OCI-LY7 (cell line): ENCODE results near the gene SLC10A3. TPM values are rescaled to one million over a fixed set of nuclear protein-coding genes. Genes with fewer than 3 reads are reported as not detected.

Experiments used
- BruUV-seq: library from RNA; stranded (reverse); fragments of 400-500 nt; replicated peaks from 2 replicates; lab custom pipeline; 2021; lab: Mats Ljungman, UMichigan
- CTCF ChIA-PET: fragments of 300-600 bp; sonication (Branson Sonifier 250); formaldehyde crosslinking; loops from one replicate; lab custom pipeline; 2022; ENCODE audit warnings: antibody characterized with exemption; ENCODE audit not compliant: unreplicated experiment; lab: Charles Lee
- POLR2A ChIA-PET: fragments of 300-600 bp; sonication (Branson Sonifier 250); formaldehyde crosslinking; loops from one replicate; lab custom pipeline; 2022; ENCODE audit warnings: antibody characterized with exemption; lab: Charles Lee
- DNase-seq: peaks from one replicate; pipeline ENCODE4 v3.0.0-alpha.2; 2015; ENCODE audit warnings: low spot score
- H2AFZ ChIP-seq: fragments of 200-600 bp; sonication (generic), shearing (Covaris generic); 2 replicates; pipeline ENCODE4 v1.6.1; 2014; ENCODE audit warnings: mild to moderate bottlenecking, antibody characterized with exemption, low read length, moderate library complexity
- H3K27ac ChIP-seq: fragments of 200-600 bp; sonication (generic); 2 replicates; pipeline ENCODE4 v1.5.1; 2014; ENCODE audit warnings: mixed run types, low read depth, mild to moderate bottlenecking, moderate library complexity, low read length, inconsistent platforms; ENCODE audit not compliant: poor library complexity, severe bottlenecking
- H3K36me3 ChIP-seq: fragments of 200-600 bp; sonication (generic); 2 replicates; pipeline ENCODE4 v1.6.1; 2014; ENCODE audit warnings: mild to moderate bottlenecking, antibody characterized with exemption, low read length, moderate library complexity, mixed read lengths; ENCODE audit not compliant: insufficient read depth
- H3K4me1 ChIP-seq: fragments of 200-600 bp; sonication (generic); 2 replicates; pipeline ENCODE4 v1.5.1; 2014; ENCODE audit warnings: mild to moderate bottlenecking, low read length; ENCODE audit not compliant: insufficient read depth, poor library complexity, severe bottlenecking
- H3K4me2 ChIP-seq: fragments of 200-600 bp; sonication (generic); 2 replicates; pipeline ENCODE4 v1.6.1; 2014; ENCODE audit warnings: mild to moderate bottlenecking, low read length
- H3K4me3 ChIP-seq: fragments of 200-600 bp; sonication (generic); 2 replicates; pipeline ENCODE4 v1.5.1; 2014; ENCODE audit warnings: mild to moderate bottlenecking, low read depth, low read length; ENCODE audit not compliant: poor library complexity, severe bottlenecking
- H3K79me2 ChIP-seq: fragments of 200-600 bp; sonication (generic); 2 replicates; pipeline ENCODE4 v1.6.1; 2016; ENCODE audit warnings: low read depth, mild to moderate bottlenecking, low read length, moderate library complexity, mixed read lengths; ENCODE audit not compliant: insufficient read depth
- H3K9me2 ChIP-seq: fragments of 200-600 bp; sonication (generic); 2 replicates; pipeline ENCODE4 v1.6.1; 2016; ENCODE audit warnings: mild to moderate bottlenecking, low read length, mixed read lengths; ENCODE audit not compliant: insufficient read depth
- H3K9me3 ChIP-seq: fragments of 200-600 bp; sonication (generic); 2 replicates; pipeline ENCODE4 v1.6.1; 2014; ENCODE audit warnings: mild to moderate bottlenecking, mixed run types, low read length, mixed read lengths
- H4K20me1 ChIP-seq: fragments of 200-600 bp; sonication (generic); 2 replicates; pipeline ENCODE4 v1.6.1; 2014; ENCODE audit warnings: mild to moderate bottlenecking, antibody characterized with exemption, low read length, moderate library complexity, mixed read lengths; ENCODE audit not compliant: insufficient read depth
- CTCF ChIP-seq: fragments of 200-600 bp; sonication (generic); conservative IDR thresholded peaks from 2 replicates; pipeline ENCODE4 v1.5.1; 2014; ENCODE audit warnings: mild to moderate bottlenecking, antibody characterized with exemption, low read length, moderate library complexity, mixed read lengths
- EZH2phosphoT487 ChIP-seq: fragments of 200-600 bp; sonication (generic); IDR thresholded peaks from 2 replicates; pipeline ENCODE4 v1.6.1; 2018; ENCODE audit warnings: low read depth, borderline replicate concordance, mild to moderate bottlenecking, mixed run types, antibody characterized with exemption, low read length, moderate library complexity, mixed read lengths
- intact Hi-C: fragments of 100-400 bp; cut with micrococcal nuclease; formaldehyde crosslinking; loops from one replicate; pipeline ENCODE4 v1.10.0; 2022; ENCODE audit not compliant: unreplicated experiment
- total RNA-seq, 2 experiments: library from RNA; depleted of rRNA in 1 of 2; stranded (reverse); fragments of >200 nt in 1 of 2; shearing (Covaris generic) in 1 of 2; gene quantifications; 2 replicates each; pipeline ENCODE4 v1.2.3, GENCODE V29; 2014 to 2022

The SLC10A3 gene
- total RNA-seq, 2 experiments from 2014 or later, result 14.1 to 15.6 TPM

- intact Hi-C loops, result loop anchor here (5.0 kb wide), 1 partner anchor 70 kb away; the partner anchor contains the start of gene TAFAZZIN
- no TSS peak for BruUV-seq
- peak overlapping the region; percentile 58 for H3K27ac ChIP-seq
These were observed 8.4 kb downstream of the SLC10A3 start for GRCh38 chrX:154481911-154482601.

GRCh38 chrX:154481195-154481594 lies 9.2 kb downstream of the SLC10A3 start:
- H3K9me3 ChIP-seq, result no peaks in the 10 kb centered on the region
- H3K27ac ChIP-seq, result peak overlapping the region; percentile 58
- H3K4me3 ChIP-seq, result no peak overlapping the region
- H3K9me2 ChIP-seq, result no peaks in the 10 kb centered on the region
- H3K79me2 ChIP-seq, result peaks cover 16% of the 10 kb centered on the region
- TF ChIP-seq EZH2phosphoT487, result no peak
- intact Hi-C loops, result loop anchor here (5.0 kb wide), 1 partner anchor 69 kb away; the partner anchor contains the start of gene TAFAZZIN
- CTCF ChIA-PET, result no interaction called here
- no TSS peak for BruUV-seq
- peak; percentile 43 for DNase-seq
- peak overlapping the region; percentile 53 for H3K4me2 ChIP-seq
- H2AFZ ChIP-seq, result peak overlapping the region; percentile 78; the same call in 1 of the 2 replicates
- peaks cover 23% of the 10 kb centered on the region for H3K36me3 ChIP-seq
- no peaks in the 10 kb centered on the region for H4K20me1 ChIP-seq
- peaks cover 68% of the 10 kb centered on the region for H3K4me1 ChIP-seq
- POLR2A ChIA-PET, result interaction anchor here (0.7 to 3.2 kb wide), 5 partner anchors 9 to 555 kb away, joined by 3 to 26 read pairs (median 3); partner anchors contain the start of genes ARHGAP4 and SLC10A3

More at GRCh38 chrX:154481911-154482601, 8.4 kb downstream of the SLC10A3 start:
- peak overlapping the region; percentile 78; the same call in 1 of the 2 replicates for H2AFZ ChIP-seq
- H4K20me1 ChIP-seq, result no peaks in the 10 kb centered on the region
- peaks cover 72% of the 10 kb centered on the region for H3K4me1 ChIP-seq
- no peaks in the 10 kb centered on the region for H3K9me3 ChIP-seq
- H3K4me3 ChIP-seq, result peak overlapping the region; percentile 28
- ChIA-PET CTCF (no interaction called here), POLR2A (interaction anchor here (0.5 to 3.2 kb wide), 9 partner anchors 8 to 556 kb away, joined by 3 to 26 read pairs (median 3); partner anchors contain the start of genes ARHGAP4 and SLC10A3)
- peaks cover 23% of the 10 kb centered on the region for H3K36me3 ChIP-seq
- H3K9me2 ChIP-seq, result no peaks in the 10 kb centered on the region
- TF ChIP-seq CTCF (0 out of 2 replicates have a peak, but pooled peaks have one; percentile 11), EZH2phosphoT487 (no peak)
- peak overlapping the region; percentile 53 for H3K4me2 ChIP-seq
- peaks cover 16% of the 10 kb centered on the region for H3K79me2 ChIP-seq
- DNase-seq, result peak; percentile 33

DNA sequence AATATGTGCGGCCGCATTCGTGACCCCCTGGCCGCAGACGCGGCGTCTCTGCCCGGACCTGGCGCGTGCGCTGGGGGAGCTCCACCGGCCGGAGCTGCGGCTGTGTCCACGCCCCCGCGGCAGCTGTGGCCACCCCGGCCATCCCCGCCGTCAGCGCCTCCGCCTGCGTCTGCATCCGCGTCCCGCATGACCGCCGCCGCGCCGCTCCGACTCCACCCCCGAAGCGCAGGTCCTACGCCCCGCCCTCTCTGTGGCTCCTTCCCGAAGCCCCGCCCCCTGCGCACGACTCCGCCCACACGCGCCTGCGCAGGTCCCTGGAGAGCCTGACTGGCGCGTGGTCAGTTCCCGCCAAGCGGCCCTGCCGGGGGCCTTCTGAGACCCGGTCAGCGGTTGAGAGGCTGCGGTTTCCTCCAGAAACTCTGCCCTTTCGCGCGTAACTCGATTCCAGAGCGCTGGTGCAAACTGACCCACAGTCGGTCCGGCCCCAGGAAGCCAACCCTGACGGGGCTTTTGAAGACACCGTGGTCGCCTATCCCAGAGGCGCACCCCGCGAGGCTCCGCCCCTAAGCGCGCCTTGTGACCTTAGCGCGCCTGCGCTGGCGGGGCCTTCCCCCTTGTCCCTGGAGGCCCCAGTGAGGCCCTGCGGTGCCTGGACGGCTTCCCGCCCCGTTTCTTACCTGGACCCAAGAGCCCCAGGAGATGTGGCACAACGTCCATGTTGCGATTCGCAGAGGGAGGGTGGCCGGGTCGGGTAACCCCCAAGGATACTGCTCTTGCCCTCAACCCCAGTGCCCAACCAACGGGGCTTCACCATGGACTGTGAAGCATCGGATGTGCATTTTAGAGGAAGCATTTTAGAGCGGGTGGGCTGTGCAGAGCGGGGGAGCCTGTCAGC lies 11.5 kb downstream of the SLC10A3 start, which contains the start of gene LAGE3:
Gene LAGE3, minus strand, starts transcription at position 554 of the 895 bp plus-strand sequence. Its CDS starts 366 bp downstream, at position 188.
- TF ChIP-seq EZH2phosphoT487, result no peak
- no peak for TF ChIP-seq CTCF
- peak; percentile 92 for DNase-seq
- H2AFZ ChIP-seq, result peak within 1 kb of the TSS; percentile 45
- BruUV-seq, result no TSS peak
- no peaks in the 10 kb centered on the region for H3K79me2 ChIP-seq
- H3K4me3 ChIP-seq, result peak within 1 kb of the TSS; percentile 80
- H3K27ac ChIP-seq, result peak within 1 kb of the TSS; percentile 83
- H3K9me3 ChIP-seq, result no peaks in the 10 kb centered on the region
- peaks cover 7% of the 10 kb centered on the region for H3K36me3 ChIP-seq
- ChIA-PET CTCF (interaction anchor here (0.9 kb wide), 1 partner anchor 19 kb away, joined by 3 read pairs; no protein-coding TSS in a partner anchor), POLR2A (interaction anchor here (0.5 to 1.5 kb wide), 4 partner anchors 10 to 65 kb away, joined by 3 to 4 read pairs (median 4); no protein-coding TSS in a partner anchor)
- H4K20me1 ChIP-seq, result no peaks in the 10 kb centered on the region
- intact Hi-C loops, result loop anchor here (5.0 kb wide), 1 partner anchor 38 kb away; the partner anchor contains the start of gene FAM3A
- no peaks in the 10 kb centered on the region for H3K9me2 ChIP-seq
- peaks cover 52% of the 10 kb centered on the region for H3K4me1 ChIP-seq
- H3K4me2 ChIP-seq, result peak within 1 kb of the TSS; percentile 84
